Lower leg skin (tissue), 4 donors: ENCODE results near the gene DLG2. TPM values are rescaled to one million over a fixed set of nuclear protein-coding genes. Genes with fewer than 3 reads are reported as not detected.

Source experiments
- DNase-seq, 2 donors: peaks; one replicate each; pipeline ENCODE4 v3.0.0-alpha.2; 2019; ENCODE audit warnings: low spot score in 2 of 2
- H3K4me3 ChIP-seq: fragments of 200-600 bp; sonication (generic); 2 replicates; pipeline ENCODE4 v1.5.1; 2017; ENCODE audit warnings: mild to moderate bottlenecking, low read depth; ENCODE audit not compliant: poor library complexity, severe bottlenecking
- POLR2A ChIP-seq, 2 donors: fragments of 450-650 bp; IDR thresholded peaks; one replicate each; pipeline ENCODE4 v1.6.1; 2016 to 2017; ENCODE audit warnings: antibody characterized with exemption in 2 of 2, mild to moderate bottlenecking in 1 of 2, moderate library complexity in 1 of 2
- WGBS, 2 donors: methylation state at CpG; one replicate each; pipeline ENCODE4 v1.1.5; 2018; 5-methylcytosine and 5-hydroxymethylcytosine counted together
- intact Hi-C: fragments of 100-400 bp; cut with DNase I; formaldehyde crosslinking; loops from one replicate; pipeline ENCODE4 v1.15.0; 2023; ENCODE audit warnings: low total_unique reads
- total RNA-seq, 4 donors: library from RNA; depleted of rRNA; stranded (reverse); fragments of >200 nt; gene quantifications; one replicate each; pipeline ENCODE4 v1.1.0, GENCODE V29; 2016
- TF ChIP-seq, protein P1 (sequence below), 3 donors: fragments of 450-650 bp; IDR thresholded peaks; one replicate each; pipeline ENCODE4 v1.5.1; 2016; ENCODE audit warnings: antibody characterized with exemption in 3 of 3, mild to moderate bottlenecking in 3 of 3, moderate library complexity in 2 of 3

DLG2 gene
- total RNA-seq, 4 donors from 2014 or later = 37.6 to 68.3 (median 46.0) TPM

DNA sequence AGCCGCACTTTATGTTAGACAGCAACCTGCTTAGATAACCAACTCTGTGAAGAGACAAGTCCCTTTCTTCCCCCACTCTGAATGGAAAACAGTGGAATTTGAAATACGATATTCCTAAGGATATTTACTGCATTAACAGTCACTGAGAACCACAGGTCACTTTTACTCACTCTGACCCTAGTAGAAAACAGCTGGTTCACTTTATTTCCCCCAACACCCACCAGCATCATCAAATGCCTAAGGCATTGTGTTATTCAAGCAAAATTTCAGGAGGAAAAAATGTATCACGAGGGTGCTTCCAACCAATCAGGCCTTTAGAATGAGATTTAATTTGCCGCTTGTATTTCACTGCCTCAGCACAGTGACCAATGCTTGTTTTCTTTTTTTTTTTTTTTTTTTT is 1206.9 kb downstream of the DLG2 start:
- no peak for DNase-seq
- intact Hi-C loops = no loop called here
- H3K4me3 ChIP-seq = no peak overlapping the region
- 69 to 75% methylated on average over 4 of the region's 4 CpGs for WGBS, 2 donors
- no peak for TF ChIP-seq POLR2A (IDR thresholded peaks at IDR 0.05)
- TF ChIP-seq, protein P1, sequence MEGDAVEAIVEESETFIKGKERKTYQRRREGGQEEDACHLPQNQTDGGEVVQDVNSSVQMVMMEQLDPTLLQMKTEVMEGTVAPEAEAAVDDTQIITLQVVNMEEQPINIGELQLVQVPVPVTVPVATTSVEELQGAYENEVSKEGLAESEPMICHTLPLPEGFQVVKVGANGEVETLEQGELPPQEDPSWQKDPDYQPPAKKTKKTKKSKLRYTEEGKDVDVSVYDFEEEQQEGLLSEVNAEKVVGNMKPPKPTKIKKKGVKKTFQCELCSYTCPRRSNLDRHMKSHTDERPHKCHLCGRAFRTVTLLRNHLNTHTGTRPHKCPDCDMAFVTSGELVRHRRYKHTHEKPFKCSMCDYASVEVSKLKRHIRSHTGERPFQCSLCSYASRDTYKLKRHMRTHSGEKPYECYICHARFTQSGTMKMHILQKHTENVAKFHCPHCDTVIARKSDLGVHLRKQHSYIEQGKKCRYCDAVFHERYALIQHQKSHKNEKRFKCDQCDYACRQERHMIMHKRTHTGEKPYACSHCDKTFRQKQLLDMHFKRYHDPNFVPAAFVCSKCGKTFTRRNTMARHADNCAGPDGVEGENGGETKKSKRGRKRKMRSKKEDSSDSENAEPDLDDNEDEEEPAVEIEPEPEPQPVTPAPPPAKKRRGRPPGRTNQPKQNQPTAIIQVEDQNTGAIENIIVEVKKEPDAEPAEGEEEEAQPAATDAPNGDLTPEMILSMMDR (IDR thresholded peaks at IDR 0.05) = no peak

DNA sequence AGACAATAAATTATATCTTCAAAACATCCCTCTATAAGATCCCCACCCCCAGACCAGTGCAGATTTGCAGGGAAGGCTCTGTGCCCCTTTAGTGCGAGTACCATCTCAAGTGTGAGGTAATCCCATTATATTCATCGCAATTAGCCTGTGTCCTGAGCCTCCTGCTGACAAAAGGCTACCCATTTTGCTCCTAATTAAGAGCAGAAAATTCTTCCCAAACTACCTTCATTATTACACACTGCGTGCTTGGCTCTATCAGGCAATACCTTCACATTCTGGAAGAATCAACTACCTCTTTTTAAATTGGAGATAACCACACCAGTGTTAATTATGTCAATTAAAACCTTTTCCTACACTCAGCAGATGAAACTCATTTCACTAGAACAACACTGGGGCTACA is 1207.5 kb downstream of the DLG2 start:
- intact Hi-C loops = no loop called here
- WGBS, 2 donors = 67 to 71% methylated on average over 3 of the region's 3 CpGs
- H3K4me3 ChIP-seq = no peak overlapping the region
- TF ChIP-seq POLR2A (IDR thresholded peaks at IDR 0.05) = no peak
- TF ChIP-seq, protein P1 (IDR thresholded peaks at IDR 0.05) = no peak
- DNase-seq = no peak

DNA sequence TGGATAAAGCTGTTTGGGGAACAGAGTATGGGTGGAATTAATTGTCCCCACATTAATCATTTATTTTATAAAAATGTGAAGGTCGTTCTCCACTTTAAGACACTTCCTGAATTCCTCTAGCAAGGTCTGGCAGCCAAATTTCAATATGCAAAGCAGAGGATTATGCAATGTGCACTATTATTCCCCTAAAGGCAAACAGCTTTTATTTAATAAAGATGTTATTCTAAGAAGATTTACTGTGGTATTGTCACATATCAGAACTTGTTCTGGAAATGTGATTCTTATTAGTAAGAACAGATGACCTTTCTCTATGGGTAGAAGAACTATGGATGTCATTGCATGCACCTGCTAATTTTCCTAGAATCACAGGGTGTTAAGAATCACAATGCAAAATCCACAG is 1212.2 kb downstream of the DLG2 start:
- 6% methylated on average over 1 of the region's 1 CpG for WGBS, 2 donors
- no peak overlapping the region for H3K4me3 ChIP-seq
- TF ChIP-seq POLR2A (IDR thresholded peaks at IDR 0.05) = no peak
- TF ChIP-seq, protein P1 (IDR thresholded peaks at IDR 0.05) = no peak
- no peak for DNase-seq
- intact Hi-C loops = no loop called here

DNA sequence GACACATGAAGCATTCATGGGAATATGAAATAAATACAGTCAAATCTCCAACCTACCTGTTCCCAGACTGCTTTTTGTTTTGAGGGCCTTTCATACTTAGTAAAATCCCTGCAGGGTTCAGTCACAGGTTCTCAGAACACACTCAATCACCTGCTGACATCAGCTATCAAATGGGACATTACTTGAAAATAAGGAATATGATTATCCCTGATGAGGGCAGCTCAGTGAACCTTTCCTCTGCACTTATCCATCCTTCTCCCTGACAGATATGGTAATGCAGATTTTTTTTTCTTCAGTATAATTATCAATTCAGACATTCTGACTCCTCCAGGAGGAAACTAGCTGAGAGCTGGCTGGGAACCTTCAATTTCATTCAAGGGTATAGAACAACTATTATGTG is 1213.6 kb downstream of the DLG2 start:
- no peak for DNase-seq
- TF ChIP-seq POLR2A (IDR thresholded peaks at IDR 0.05) = no peak
- TF ChIP-seq, protein P1 (IDR thresholded peaks at IDR 0.05) = no peak
- intact Hi-C loops = no loop called here
- no peak overlapping the region for H3K4me3 ChIP-seq

DNA sequence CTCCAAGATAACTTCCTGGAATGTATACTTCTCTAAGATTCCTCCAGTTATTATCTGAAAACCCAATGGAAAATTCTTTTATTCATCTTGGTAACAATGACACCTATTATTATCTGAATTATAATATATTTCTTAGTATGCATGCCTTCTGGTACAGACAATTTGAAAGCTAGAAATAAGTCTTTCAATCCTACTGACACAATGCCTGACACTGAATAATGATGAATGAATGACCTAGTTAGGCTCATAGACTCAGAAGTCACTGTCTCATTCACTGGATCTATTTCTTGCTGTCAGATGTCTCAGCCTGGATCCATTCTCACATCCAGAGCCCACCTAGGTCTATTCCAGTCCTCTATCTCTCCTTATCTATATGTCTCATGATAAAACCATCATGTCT is 1214.3 kb downstream of the DLG2 start:
- DNase-seq = no peak
- intact Hi-C loops = no loop called here
- no peak overlapping the region for H3K4me3 ChIP-seq
- no peak for TF ChIP-seq POLR2A (IDR thresholded peaks at IDR 0.05)
- TF ChIP-seq, protein P1 (IDR thresholded peaks at IDR 0.05) = no peak

DNA sequence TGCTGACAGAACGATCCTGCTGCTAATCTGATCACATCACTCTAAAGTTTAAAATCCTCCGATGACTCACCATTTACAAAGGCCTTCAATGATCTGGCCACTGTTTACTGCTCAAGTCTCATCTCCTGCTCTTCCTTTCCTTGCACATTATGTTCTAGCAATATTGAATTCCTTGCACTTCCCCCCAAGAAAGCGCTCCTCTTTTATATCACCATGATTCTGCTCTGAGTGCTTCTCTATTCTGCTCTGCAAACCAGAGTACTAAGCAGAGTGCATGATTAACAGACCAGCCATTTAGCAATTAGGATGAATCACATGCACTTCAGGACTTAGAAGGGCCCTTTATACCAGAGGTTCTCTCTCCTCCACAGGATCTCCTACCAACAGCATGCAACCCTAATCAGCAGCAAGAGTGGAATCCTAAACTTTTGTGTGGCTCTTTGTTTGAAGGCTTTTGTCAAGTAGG is 1218.2 kb downstream of the DLG2 start:
- H3K4me3 ChIP-seq = no peak overlapping the region
- intact Hi-C loops = no loop called here
- TF ChIP-seq, protein P1 (IDR thresholded peaks at IDR 0.05) = no peak
- TF ChIP-seq POLR2A (IDR thresholded peaks at IDR 0.05) = no peak
- 87 to 88% methylated on average over 3 of the region's 3 CpGs for WGBS, 2 donors
- no peak for DNase-seq
